ENCODE results near the gene KRT17.

Gene KRT17

DNA sequence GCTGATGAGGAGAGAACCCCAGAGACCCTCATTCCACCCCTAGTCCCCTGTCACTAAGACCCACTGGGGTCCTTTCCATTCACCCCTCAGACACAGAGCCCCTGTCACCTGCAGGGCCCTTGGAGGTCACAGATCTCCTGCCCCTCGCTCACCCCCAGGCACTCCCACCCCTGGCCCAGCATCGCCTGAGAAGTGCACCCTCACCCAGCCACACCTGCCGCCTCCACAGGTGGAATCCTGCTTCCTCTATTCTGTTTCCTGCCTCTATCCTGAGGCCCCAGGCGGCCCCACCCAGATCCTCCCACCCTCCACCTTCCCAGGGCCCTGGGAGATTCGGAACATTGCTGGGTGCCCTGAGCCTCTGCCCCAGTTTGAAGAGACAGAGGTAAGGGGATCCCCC, 13.8 kb upstream of the KRT17 start:
- no peak for DNase-seq
- H3K27ac ChIP-seq, result no peak overlapping the region
- TF ChIP-seq, protein P1, sequence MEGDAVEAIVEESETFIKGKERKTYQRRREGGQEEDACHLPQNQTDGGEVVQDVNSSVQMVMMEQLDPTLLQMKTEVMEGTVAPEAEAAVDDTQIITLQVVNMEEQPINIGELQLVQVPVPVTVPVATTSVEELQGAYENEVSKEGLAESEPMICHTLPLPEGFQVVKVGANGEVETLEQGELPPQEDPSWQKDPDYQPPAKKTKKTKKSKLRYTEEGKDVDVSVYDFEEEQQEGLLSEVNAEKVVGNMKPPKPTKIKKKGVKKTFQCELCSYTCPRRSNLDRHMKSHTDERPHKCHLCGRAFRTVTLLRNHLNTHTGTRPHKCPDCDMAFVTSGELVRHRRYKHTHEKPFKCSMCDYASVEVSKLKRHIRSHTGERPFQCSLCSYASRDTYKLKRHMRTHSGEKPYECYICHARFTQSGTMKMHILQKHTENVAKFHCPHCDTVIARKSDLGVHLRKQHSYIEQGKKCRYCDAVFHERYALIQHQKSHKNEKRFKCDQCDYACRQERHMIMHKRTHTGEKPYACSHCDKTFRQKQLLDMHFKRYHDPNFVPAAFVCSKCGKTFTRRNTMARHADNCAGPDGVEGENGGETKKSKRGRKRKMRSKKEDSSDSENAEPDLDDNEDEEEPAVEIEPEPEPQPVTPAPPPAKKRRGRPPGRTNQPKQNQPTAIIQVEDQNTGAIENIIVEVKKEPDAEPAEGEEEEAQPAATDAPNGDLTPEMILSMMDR (IDR thresholded peaks at IDR 0.05; ENCODE audit: low read depth, low read length), result no peak
- no peaks in the 10 kb centered on the region for H3K9me3 ChIP-seq (ENCODE audit: severe bottlenecking)
- no peaks in the 10 kb centered on the region for H3K27me3 ChIP-seq (ENCODE audit: insufficient read depth, low read depth, severe bottlenecking)
- no peak overlapping the region for H3K4me3 ChIP-seq (ENCODE audit: low read depth, low read length)
- no peaks in the 10 kb centered on the region for H3K36me3 ChIP-seq

DNA sequence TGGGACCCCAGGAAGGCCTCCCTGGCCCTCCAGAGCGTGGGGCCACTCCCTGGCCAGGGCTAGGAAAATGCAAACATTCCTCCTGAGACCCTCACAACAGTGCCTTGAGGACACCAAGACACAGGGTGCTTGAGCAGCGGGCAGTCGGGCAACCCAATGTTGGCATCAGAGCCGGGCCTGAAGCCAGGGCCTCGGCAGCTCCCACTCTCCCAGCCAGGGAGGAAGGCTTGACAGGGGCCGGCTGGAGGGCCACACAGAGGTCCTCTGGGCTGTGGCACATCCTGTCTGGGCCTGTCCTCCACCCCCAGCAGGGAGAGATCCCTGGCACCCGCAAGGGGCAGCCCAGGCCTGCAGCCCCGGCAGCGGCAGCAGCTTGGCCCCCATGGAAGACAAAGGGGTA, 12.3 kb upstream of the KRT17 start:
- no peak for DNase-seq
- Histone ChIP-seq H3K27ac (no peak overlapping the region), H3K36me3 (no peaks in the 10 kb centered on the region), H3K27me3 (ENCODE audit: insufficient read depth, low read depth, severe bottlenecking) (no peaks in the 10 kb centered on the region), H3K9me3 (ENCODE audit: severe bottlenecking) (no peaks in the 10 kb centered on the region), H3K4me3 (ENCODE audit: low read depth, low read length) (no peak overlapping the region)
- TF ChIP-seq, protein P1 (IDR thresholded peaks at IDR 0.05; ENCODE audit: low read depth, low read length), result no peak

DNA sequence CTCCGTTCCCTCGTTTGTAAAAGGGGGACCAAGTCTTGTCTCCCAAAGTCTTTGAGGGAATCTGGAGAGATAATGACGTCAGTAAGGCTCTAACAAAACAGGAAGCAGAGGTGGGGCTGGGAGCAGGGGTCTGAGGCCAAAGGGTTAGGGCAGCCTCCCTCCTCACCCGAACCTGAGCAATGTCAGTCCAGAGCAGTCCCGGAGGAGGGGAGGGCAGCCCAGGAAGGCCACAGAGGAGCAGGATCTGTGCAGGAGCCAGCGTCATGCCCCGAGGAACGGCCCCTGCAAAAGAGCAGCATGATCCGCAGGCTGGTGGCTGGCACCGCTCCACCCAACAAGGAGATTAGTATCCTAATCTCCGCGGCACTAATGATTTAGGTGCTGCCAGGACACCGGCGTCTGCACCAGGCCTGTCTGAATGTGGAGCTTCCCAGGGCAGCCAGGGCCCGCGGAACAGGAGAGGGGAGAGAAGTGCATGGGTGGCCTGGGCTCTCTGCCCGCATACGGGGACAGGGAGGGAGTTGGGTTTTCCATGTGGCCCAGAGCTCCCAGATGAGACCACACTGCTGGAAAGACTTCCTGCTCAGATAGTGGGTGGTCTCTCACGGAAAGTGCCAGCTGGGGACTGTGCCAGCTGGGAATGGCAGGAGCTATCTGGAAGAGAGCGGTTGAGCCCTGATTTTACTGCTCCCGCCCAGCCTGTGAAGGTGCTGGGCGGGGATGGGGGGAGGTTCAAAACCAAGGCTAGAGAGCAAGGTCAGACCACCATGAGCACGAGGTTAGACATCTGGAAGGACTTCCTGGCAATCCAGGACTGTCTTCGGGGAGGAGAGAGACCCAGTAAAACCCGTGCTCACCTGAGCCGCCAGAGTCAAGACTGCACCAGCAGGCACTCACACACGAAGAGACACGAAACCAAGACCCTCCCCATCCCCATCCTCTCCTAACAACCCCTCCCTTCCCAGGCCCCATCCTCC, 11.0 kb upstream of the KRT17 start:
- Histone ChIP-seq H3K9me3 (ENCODE audit: severe bottlenecking) (no peaks in the 10 kb centered on the region), H3K4me3 (ENCODE audit: low read depth, low read length) (peak overlapping the region; percentile 22), H3K27ac (peak overlapping the region; percentile 30), H3K27me3 (ENCODE audit: insufficient read depth, low read depth, severe bottlenecking) (no peaks in the 10 kb centered on the region), H3K36me3 (no peaks in the 10 kb centered on the region)
- TF ChIP-seq, protein P1 (IDR thresholded peaks at IDR 0.05; ENCODE audit: low read depth, low read length), result no peak
- peak; percentile 79 for DNase-seq

DNA sequence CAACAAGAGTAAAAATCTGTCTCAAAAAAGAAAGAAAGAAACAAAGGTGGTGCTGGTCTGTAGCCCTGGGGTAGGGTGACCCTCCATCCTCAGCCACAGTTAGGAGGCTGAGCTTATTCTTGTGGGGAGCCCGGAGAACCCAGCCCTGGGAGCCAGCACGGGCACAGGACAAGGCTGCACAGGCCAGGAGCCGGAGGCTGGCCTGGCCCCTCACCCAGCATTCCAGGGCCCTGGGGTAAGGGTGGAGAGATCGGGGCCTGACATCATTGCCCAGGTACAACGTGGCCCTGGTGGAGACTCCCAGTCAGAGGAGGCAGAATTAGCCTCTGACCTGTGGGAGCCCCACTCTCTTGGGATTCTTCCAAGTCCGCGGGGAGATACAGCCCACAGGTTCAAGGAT, 10.3 kb upstream of the KRT17 start:
- DNase-seq, result no peak
- Histone ChIP-seq H3K36me3 (no peaks in the 10 kb centered on the region), H3K27ac (peak overlapping the region; percentile 30), H3K4me3 (ENCODE audit: low read depth, low read length) (no peak overlapping the region), H3K27me3 (ENCODE audit: insufficient read depth, low read depth, severe bottlenecking) (no peaks in the 10 kb centered on the region), H3K9me3 (ENCODE audit: severe bottlenecking) (no peaks in the 10 kb centered on the region)
- TF ChIP-seq, protein P1 (IDR thresholded peaks at IDR 0.05; ENCODE audit: low read depth, low read length), result no peak

DNA sequence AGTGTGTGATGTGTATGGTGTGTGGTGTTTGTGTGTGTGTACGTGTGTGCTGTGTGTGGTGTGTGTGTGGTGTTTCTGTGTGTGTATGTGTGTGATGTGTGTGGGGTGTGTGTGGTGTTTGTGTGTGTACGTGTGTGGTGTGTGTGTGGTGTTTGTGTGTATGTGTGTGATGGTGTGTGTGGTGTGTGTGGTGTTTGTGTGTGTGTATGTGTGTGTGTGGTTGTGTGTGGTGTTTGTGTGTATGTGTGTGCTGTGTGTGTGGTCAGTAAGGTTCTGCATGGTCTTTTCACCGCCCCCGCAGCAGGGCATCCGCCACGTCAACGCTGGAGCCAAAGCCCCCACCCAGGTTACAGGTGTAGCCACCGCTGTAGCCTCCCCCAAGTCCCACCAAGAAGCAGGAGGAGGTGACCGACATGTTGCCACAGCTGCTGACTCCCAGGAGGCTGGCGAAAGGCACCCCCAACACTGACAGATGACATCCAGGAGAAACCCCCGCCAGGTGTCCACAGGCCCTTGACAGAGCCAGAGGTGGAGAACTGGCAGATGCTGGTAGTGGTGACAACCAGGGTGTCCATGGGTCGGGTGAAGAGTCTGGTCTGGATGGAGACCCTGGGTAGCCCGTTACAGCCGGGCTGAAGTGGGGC, 9.3 kb upstream of the KRT17 start:
- Histone ChIP-seq H3K4me3 (ENCODE audit: low read depth, low read length) (no peak overlapping the region), H3K27ac (no peak overlapping the region), H3K36me3 (no peaks in the 10 kb centered on the region), H3K9me3 (ENCODE audit: severe bottlenecking) (no peaks in the 10 kb centered on the region), H3K27me3 (ENCODE audit: insufficient read depth, low read depth, severe bottlenecking) (no peaks in the 10 kb centered on the region)
- peak; percentile 39 for DNase-seq
- TF ChIP-seq, protein P1 (IDR thresholded peaks at IDR 0.05; ENCODE audit: low read depth, low read length), result no peak

Data from WERI-Rb-1 (cell line).